ENCODE measurements around the gene TRAF3IP3.

The TRAF3IP3 gene

DNA sequence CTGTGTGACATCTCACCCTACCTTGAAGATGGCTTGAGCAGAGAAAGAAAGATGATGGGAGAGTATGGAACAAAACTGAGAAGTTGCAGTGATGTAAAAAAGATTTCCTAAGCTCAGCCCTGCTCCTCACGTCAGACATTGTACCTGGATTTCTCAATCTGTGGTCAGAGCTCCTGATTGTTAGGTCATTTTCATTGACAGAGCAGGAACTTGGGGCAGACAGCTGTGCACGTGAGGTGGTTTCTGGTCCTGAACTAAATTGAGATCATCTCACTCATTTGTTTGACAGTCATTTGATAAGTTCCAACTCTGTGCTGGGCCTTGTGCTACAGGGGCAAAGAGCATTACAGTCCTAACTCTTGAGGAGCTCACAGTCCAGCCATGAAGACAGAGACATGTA, 10.2 kb downstream of the TRAF3IP3 start:
- no peak overlapping the region for H3K4me3 ChIP-seq (ENCODE audit: low read depth, low read length)
- DNase-seq: no peak
- H3K36me3 ChIP-seq: no peaks in the 10 kb centered on the region

GRCh38 chr1:209767096-209767495, 11.2 kb downstream of the TRAF3IP3 start:
- Histone ChIP-seq H3K36me3 (no peaks in the 10 kb centered on the region), H3K27me3 (no peaks in the 10 kb centered on the region), H3K4me3 (ENCODE audit: low read depth, low read length) (no peak overlapping the region), H3K9me3 (no peaks in the 10 kb centered on the region), H3K4me1 (no peaks in the 10 kb centered on the region)
- no peak for DNase-seq
- TF ChIP-seq, protein P1, sequence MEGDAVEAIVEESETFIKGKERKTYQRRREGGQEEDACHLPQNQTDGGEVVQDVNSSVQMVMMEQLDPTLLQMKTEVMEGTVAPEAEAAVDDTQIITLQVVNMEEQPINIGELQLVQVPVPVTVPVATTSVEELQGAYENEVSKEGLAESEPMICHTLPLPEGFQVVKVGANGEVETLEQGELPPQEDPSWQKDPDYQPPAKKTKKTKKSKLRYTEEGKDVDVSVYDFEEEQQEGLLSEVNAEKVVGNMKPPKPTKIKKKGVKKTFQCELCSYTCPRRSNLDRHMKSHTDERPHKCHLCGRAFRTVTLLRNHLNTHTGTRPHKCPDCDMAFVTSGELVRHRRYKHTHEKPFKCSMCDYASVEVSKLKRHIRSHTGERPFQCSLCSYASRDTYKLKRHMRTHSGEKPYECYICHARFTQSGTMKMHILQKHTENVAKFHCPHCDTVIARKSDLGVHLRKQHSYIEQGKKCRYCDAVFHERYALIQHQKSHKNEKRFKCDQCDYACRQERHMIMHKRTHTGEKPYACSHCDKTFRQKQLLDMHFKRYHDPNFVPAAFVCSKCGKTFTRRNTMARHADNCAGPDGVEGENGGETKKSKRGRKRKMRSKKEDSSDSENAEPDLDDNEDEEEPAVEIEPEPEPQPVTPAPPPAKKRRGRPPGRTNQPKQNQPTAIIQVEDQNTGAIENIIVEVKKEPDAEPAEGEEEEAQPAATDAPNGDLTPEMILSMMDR (IDR thresholded peaks at IDR 0.05; ENCODE audit: low read depth, low read length): no peak

More for the DNA sequence above, 10.2 kb downstream of the TRAF3IP3 start:
- H3K9me3 ChIP-seq: no peaks in the 10 kb centered on the region
- H3K4me1 ChIP-seq: no peaks in the 10 kb centered on the region
- H3K27me3 ChIP-seq: no peaks in the 10 kb centered on the region
- TF ChIP-seq, protein P1 (IDR thresholded peaks at IDR 0.05; ENCODE audit: low read depth, low read length): no peak

GRCh38 chr1:209767706-209768105, 11.9 kb downstream of the TRAF3IP3 start:
- H3K4me1 ChIP-seq: peaks cover 5% of the 10 kb centered on the region; the same call in 1 of the 2 replicates
- no peak overlapping the region for H3K4me3 ChIP-seq (ENCODE audit: low read depth, low read length)
- DNase-seq: no peak
- H3K9me3 ChIP-seq: no peaks in the 10 kb centered on the region
- H3K27me3 ChIP-seq: no peaks in the 10 kb centered on the region
- TF ChIP-seq, protein P1 (IDR thresholded peaks at IDR 0.05; ENCODE audit: low read depth, low read length): no peak
- H3K36me3 ChIP-seq: no peaks in the 10 kb centered on the region

DNA sequence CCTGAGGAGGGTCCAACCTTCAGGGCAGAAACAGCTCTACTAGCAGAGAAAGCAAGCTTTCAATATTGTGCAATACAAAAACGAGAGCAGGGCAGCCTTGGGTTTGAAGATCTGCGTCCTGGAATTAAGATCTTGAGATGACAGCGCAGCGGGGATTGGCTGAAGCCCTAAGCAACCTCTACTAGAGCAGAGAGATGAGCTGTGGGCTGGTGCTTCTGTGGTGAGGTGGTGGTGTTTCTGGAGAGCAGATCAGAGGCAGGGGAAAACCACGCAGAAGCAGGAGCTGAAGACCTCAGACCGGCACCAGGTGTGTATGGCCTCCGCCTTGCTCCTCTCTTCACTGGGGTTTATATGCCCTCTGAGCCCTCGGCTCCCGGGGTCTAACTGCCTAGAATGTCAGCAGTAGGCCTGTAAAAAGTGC, 12.5 kb downstream of the TRAF3IP3 start:
- Histone ChIP-seq H3K36me3 (no peaks in the 10 kb centered on the region), H3K4me1 (peaks cover 7% of the 10 kb centered on the region; the same call in 1 of the 2 replicates), H3K4me3 (ENCODE audit: low read depth, low read length) (no peak overlapping the region), H3K9me3 (no peaks in the 10 kb centered on the region), H3K27me3 (no peaks in the 10 kb centered on the region)
- no peak for DNase-seq
- TF ChIP-seq, protein P1 (IDR thresholded peaks at IDR 0.05; ENCODE audit: low read depth, low read length): no peak

- Histone ChIP-seq H3K27me3 (no peaks in the 10 kb centered on the region), H3K9me3 (no peaks in the 10 kb centered on the region), H3K4me1 (peaks cover 7% of the 10 kb centered on the region; the same call in 1 of the 2 replicates), H3K36me3 (no peaks in the 10 kb centered on the region), H3K4me3 (ENCODE audit: low read depth, low read length) (no peak overlapping the region)
- TF ChIP-seq, protein P1 (IDR thresholded peaks at IDR 0.05; ENCODE audit: low read depth, low read length): no peak
- no peak for DNase-seq
Observed at GRCh38 chr1:209769171-209769904, 13.5 kb downstream of the TRAF3IP3 start.

DNA sequence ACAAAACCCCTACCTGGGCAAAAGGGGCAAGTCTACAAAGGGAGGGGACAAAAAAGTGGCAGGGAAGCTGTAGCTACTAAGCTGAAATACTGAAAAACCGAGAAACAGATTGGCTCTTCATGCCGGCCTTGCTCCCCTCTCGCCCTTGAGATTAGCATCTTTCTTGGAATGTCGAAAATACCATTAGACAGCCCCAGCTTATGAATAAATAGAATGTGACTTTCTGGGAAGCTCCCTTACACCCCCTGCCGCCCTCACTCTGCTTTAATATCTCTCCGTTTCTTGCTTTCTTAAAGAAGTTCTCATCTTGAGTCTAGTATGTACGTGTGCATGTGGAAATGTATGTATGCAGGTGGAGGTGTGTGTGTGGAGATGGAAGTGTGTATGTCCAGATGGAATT, 14.1 kb downstream of the TRAF3IP3 start:
- Histone ChIP-seq H3K4me3 (ENCODE audit: low read depth, low read length) (no peak overlapping the region), H3K4me1 (peaks cover 7% of the 10 kb centered on the region; the same call in 1 of the 2 replicates)

More for the DNA sequence above, 14.1 kb downstream of the TRAF3IP3 start:
- H3K27me3 ChIP-seq: no peaks in the 10 kb centered on the region
- H3K9me3 ChIP-seq: no peaks in the 10 kb centered on the region
- H3K36me3 ChIP-seq: no peaks in the 10 kb centered on the region
- TF ChIP-seq, protein P1 (IDR thresholded peaks at IDR 0.05; ENCODE audit: low read depth, low read length): no peak
- no peak for DNase-seq

Data from BE2C (cell line).